Left renal pelvis (tissue), 4 donors: ENCODE data around the gene GRAMD1C. TPM values are rescaled to one million over a fixed set of nuclear protein-coding genes. Genes with fewer than 3 reads are reported as not detected.

Experiments used
- DNase-seq, 4 donors: peaks; one replicate each; pipeline ENCODE4 v3.0.0-alpha.2; 2013; ENCODE audit warnings: low read depth in 4 of 4, low spot score in 3 of 4
- polyA plus RNA-seq, 4 donors: library from polyadenylated mRNA; unstranded; fragments of 120-200 nt; gene quantifications; one replicate each; pipeline ENCODE4 v1.2.1, GENCODE V29; 2013; ENCODE audit not compliant: insufficient read length in 4 of 4

Gene GRAMD1C
- polyA plus RNA-seq, 4 donors, result 3.6 to 23.3 (median 18.2) TPM

DNA sequence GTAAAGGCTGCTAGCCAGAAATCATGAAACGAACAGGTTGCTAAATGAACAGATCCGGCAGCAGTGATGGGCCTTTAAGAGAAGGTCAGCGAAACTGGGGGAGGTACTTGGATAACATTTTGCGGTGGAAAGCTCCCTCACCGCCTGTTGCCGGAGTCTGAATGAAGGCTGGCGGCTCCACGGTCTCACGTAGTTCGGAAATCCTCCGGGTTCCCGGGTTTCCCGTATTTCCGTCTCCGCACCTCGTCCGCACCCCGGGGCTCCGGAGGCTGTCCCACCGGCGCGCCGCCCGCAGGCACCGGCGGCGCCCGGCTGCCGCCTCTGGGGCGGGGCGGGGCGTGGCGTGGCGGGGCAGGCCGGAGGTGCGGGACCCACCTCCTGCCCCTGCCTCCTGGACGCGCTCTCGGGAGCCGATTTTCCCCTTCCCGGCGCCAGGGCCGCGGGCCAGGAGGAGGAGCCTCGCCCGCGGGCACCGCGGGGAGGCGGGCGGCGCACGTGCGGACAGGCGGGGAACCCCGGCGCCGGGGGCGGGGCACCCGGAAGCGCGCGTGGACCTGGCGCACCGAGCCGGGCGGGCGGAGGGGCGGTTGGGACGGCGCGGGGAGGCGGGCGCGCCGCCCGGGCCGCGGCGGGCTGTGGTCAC, 108.9 kb downstream of the GRAMD1C start, which contains the start of gene ZDHHC23:
Gene ZDHHC23 (plus strand): TSS at position 642 of the 643 bp plus-strand sequence. CDS start 790 bp downstream, outside the sequence.
- peak in 1 of 4 donors; percentile 24 for DNase-seq

DNA sequence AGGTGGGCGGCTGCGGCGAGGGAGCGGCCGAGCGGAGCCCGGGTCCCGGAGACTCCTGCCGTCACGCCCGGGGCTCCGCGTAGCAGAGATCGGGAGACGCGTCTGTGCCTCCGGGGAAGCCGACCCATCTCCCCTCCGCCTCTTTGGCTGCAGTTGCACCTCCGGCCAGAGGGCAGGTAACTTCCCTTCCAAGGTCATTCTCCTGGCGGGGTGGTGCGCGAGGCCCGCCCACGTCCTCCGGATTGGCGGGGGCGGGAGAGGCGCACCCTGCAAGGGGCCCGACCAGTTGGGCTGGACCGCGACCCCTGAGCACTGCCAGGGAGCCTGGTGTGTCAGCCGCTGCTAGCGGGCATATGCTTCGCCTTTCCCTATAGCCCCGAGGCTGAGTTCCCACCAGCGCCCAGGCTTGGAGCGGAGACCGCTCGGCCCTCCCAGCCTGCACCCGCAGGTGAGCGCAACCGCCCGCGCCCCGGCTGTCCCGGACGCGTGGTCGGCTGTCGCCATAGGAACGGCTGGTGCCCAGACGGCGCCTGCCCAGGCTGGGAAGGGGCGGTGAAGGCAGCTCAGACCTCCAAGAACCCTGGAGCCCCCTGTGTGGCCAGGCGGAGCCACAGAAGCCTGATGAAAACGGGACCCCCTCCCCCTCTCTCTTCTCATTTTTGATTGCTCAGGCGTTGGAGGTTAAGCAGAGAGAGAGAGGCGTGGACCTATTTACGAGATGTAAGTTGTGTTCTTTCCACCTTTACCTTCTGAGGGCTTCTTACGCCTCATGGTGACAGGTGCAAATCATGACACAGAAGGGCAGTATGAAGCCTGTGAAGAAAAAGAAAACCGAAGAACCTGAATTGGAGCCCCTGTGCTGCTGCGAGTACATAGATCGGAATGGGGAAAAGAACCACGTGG, 109.7 kb downstream of the GRAMD1C start:
- DNase-seq, result peak in 1 of 4 donors; percentile 11

DNA sequence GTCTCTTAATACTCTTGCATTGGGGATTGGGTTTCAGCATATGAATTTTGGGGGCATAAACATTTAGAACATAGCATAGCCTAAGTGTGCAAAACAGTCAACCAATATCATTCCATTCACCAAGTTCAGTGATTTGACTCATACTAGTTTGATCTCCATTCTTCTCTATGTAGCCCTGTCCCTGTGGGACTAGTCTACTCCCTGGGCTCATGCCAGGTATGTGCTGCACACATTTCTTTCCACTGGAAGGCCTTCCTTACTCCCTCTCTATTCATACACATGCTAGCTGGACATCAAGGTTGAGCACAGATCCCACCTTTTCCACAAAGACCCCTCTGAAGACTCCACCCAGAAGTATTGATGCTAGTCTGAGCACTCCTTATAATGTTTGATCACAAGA, 114.3 kb downstream of the GRAMD1C start:
- no peak for DNase-seq

DNA sequence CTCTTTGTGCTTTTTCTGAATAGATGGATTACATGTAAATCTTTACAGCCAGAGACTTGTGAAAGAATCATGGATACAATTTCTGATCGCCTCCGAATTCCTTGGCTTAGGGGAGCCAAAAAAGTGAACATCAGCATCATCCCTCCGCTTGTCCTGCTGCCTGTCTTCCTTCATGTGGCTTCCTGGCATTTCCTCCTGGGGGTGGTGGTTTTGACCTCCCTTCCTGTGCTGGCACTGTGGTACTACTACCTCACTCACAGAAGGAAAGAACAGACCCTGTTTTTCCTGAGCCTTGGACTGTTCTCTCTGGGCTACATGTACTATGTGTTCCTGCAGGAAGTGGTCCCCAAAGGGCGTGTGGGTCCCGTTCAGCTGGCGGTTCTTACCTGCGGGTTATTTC, 115.1 kb downstream of the GRAMD1C start:
- DNase-seq, result no peak

DNA sequence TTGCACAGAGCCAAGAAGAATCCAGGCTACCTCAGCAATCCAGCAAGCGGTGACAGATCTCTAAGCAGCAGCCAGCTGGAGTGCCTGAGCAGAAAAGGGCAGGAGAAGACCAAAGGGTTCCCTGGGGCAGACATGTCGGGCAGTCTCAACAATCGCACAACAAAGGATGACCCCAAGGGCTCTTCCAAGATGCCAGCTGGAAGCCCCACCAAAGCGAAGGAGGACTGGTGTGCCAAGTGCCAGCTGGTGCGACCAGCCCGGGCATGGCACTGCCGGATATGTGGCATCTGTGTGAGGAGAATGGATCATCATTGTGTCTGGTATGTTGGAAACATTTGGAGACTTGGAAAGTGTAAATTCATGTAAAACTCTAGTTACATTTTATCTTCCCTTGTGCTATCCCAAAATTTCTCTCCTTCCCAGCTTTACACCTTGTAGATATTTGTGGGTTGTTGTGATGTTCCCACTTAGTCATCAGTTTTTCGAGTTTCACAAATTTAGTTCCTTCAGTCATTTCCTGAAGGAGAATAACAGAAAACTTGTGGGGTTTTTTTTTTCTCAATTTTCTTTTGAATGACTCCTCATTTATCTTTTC, 115.6 kb downstream of the GRAMD1C start:
- no peak for DNase-seq

DNA sequence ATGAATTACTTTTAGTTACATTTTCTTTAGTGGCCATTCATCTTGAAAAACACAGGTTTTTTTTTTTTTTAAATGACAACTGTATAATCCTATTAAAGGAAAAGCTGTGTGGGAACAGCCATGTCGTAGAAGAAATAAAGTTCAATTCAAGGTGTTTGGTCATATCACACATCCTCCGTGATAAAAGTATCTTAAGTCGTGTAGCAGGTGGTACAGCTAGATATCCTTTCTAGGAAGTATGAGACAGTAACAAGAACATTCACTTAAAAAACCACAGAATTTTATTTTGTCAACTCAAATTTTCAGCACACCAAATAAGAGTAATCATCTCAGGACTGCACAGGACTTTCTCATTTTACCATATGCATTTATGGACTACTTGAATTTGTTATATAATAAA, 125.3 kb downstream of the GRAMD1C start:
- DNase-seq, result no peak

DNA sequence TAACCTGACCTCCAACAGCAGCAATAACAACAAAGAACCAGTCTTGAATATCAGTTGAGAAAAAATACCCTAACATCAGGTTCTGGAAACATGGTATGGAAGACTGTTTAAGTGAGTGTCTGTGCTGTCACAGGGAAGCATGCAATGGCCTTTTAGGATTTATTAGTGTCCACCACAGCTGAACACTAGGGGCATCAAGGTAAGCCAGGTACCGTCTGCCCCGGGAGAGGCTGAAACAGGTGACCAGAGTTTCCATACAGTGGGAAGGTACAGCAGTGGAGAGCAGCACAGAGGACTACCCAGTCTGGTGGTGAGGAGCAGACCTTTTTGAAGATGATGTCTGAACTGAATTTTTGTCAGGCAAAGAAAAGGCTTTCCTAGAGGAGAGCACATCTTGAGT, 127.6 kb downstream of the GRAMD1C start:
- no peak for DNase-seq

DNA sequence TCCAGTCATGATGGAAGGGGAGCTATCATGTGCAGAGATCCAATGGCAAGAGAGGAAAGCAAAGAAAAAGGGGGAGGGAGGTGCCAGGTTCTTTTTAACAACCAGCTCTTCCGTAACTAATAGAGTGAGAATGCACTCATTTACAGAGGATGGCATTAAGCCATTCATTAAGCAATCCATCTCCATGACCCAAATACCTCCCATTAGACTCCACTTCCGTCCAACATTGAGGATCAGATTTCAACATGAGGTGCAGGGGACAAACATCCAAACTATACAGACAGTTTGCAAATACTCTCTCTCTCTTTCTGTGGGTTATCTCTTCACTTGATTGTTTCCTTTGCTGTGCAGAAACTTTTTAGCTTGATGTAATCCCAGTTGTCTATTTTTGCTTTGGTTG, 130.4 kb downstream of the GRAMD1C start:
- no peak for DNase-seq

DNA sequence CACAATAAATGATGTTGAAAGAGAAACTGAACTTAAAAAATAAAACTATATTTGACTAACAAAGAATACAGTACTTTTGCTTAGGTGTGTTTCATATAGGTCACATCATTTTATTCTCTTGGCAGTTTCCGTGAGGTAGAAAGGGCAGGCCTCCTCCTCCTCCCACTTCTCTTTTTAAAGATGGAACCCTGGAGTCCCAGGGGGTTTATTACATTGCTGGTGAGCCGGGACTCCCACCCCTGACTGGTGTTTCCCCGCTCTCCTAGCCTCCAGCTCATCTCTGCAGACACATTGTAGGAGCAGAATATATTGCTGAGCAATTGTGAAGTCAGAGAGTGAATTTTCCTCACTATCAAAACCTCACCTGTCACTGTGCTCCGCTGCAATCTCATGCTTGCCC, 139.2 kb downstream of the GRAMD1C start:
- no peak for DNase-seq

DNA sequence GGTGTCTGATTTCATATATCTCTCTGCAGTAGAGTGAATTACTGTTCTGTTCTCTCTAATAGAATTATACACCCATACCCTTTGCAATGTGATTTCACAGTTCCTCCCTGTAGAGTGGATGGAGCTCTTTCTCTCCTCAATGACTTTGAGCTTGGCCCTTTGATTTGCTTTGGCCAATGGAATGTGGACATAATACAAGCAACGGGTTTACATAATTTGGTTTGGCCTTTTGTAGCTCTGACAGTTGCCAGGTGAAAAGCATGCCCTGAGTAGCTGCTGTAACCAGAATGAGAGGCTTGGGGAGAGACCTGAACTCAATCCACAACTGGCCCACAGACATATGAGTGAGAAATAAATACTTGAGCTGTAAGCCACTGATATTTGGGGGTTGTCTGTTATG, 141.3 kb downstream of the GRAMD1C start:
- no peak for DNase-seq

DNA sequence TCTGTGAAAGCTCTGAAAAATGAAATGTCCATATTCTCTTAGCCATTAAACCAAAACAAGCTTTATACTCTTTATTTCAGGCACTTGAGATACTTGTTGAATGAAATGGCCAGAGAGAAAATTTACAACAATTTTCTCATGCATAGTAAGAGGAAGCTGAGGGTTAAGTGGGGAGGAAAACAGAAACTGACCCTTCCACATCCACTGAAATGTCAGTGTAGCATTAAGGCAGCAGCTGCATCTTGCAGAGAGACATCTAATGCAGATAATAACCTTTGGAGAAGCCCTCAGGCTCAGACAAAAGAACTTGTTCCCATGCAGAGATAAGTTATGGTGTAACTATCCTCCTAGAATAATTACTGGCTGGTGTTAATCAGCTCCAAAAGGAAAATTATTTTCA, 143.2 kb downstream of the GRAMD1C start:
- peak in 1 of 4 donors; percentile 2 for DNase-seq

DNA sequence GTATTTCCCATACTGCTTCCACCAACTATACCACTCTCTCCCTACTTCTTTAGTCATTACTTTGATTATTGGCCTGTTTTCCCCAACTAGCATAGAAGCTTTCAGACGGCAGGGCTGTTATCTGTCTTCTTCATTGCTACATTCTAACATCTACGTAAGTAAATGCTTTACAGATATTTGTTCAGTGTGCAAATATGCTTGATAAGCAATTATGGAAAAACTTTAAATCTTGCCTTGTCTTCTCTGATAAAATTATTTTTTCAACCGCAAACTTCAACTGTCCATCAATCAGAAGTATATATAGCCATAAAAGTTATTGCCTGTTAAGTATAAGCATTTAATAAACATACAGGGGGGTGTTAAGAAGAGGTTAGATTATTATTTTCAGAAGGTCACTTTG, 145.0 kb downstream of the GRAMD1C start:
- no peak for DNase-seq

DNA sequence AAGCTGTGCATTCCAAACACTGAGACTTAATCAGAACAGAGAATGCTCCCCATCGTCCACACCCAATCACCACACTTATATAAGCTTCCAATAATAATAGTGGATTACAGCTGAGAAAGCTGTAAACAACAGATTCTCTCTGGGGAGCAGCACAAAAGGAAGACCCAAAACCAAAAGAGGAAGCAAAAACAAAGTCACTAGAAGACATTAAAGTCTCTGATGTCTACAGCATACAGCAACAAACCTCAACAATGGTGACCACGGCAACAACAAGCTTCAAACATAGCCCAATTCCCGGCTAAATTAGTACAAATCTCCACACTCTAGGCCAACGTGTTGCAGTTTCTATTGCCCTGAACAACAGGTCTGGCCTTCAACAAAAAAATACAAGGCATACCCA, 147.0 kb downstream of the GRAMD1C start:
- DNase-seq, result no peak

Other genes starting within 250 kb of the GRAMD1C start
- gene USF3, start 142.1 kb upstream of the GRAMD1C start, polyA plus RNA-seq, result 10 to 100 TPM; 12.1 to 21.2 (median 20.4) TPM
- 100 to 1,000 TPM; 124 to 164 (median 143) TPM for gene NAA50, start 92.5 kb upstream of the GRAMD1C start, polyA plus RNA-seq
- gene ATP6V1A, start 91.8 kb upstream of the GRAMD1C start, polyA plus RNA-seq, result 10 to 100 TPM; 36.2 to 99.8 (median 88.0) TPM
- gene ZDHHC23, start 109.2 kb downstream of the GRAMD1C start, polyA plus RNA-seq, result 10 to 100 TPM in 3 of 4 donors, under 1 TPM in 1; 0.82 to 13.1 (median 11.5) TPM
- 10 to 100 TPM in 3 of 4 donors, 1 to 10 TPM in 1; 6.8 to 24.1 (median 16.1) TPM for gene CCDC191, start 217.7 kb downstream of the GRAMD1C start, polyA plus RNA-seq
- 10 to 100 TPM; 18.9 to 31.2 (median 28.7) TPM for gene QTRT2, start 217.9 kb downstream of the GRAMD1C start, polyA plus RNA-seq